Fibroblast of the aortic adventitia (primary cell): ENCODE results near the gene RTN4RL2. TPM values are rescaled to one million over a fixed set of nuclear protein-coding genes. Genes with fewer than 3 reads are reported as not detected.

Source experiments
- DNase-seq: peaks from one replicate; pipeline ENCODE4 v3.0.0-alpha.2; 2010; ENCODE audit warnings: low read depth
- H3K4me3 ChIP-seq: 2 replicates; pipeline ENCODE4 v1.5.1; 2011; ENCODE audit warnings: low read depth, mild to moderate bottlenecking, control low read depth, low read length, moderate library complexity
- CTCF ChIP-seq: IDR thresholded peaks from 2 replicates; pipeline ENCODE4 v1.5.1; 2011; ENCODE audit warnings: mild to moderate bottlenecking, low read length, control low read depth, inconsistent platforms; ENCODE audit not compliant: insufficient read depth
- total RNA-seq: library from RNA; depleted of rRNA; stranded (reverse); fragments of >200 nt; gene quantifications from 2 replicates; pipeline ENCODE4 v1.2.3, GENCODE V29; 2012; ENCODE audit warnings: low replicate concordance

The RTN4RL2 gene
- total RNA-seq, 1 donor: 0.09 TPM

DNA sequence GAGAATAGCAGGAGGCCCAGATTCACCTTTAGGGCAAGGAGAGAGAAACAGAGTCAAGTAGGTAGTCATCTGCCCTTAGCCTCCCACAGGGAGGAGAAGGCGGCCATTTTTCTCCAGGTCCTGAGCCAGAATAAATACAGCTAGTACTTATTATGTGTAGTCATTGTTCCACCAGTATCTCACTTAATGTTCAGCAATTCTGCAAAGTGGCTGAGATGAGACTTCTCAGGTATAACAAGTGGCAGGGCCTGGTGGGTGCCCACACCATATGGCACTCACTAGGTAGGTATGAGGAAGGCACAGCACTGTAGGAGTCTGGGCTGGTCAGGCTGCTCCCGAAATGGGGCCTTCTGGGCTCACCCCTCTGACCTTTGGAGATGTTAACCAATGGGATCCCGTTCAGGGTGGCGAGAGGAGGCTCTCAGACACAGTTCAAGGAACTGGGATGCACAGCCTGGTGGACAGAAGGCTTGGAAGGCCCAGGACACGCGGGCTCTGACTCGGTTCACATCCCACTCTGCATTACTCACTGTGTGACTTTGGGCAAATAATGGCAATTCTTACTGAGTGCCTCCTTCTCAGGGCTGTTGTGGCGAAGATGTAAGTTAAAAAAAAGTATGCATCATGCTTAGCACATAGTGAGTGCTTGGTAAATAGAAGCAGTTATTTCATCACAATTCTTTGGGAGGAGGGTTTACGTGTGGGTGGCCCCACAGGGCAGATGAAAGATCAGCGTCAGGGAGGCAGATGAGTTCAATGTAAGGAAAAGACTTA is 25.1 kb downstream of the RTN4RL2 start:
- no peak overlapping the region for H3K4me3 ChIP-seq
- no peak for TF ChIP-seq CTCF
- no peak for DNase-seq

- DNase-seq: no peak
- no peak overlapping the region for H3K4me3 ChIP-seq
- no peak for TF ChIP-seq CTCF
These were observed 26.9 kb downstream of the RTN4RL2 start for GRCh38 chr11:57487021-57487778.

DNA sequence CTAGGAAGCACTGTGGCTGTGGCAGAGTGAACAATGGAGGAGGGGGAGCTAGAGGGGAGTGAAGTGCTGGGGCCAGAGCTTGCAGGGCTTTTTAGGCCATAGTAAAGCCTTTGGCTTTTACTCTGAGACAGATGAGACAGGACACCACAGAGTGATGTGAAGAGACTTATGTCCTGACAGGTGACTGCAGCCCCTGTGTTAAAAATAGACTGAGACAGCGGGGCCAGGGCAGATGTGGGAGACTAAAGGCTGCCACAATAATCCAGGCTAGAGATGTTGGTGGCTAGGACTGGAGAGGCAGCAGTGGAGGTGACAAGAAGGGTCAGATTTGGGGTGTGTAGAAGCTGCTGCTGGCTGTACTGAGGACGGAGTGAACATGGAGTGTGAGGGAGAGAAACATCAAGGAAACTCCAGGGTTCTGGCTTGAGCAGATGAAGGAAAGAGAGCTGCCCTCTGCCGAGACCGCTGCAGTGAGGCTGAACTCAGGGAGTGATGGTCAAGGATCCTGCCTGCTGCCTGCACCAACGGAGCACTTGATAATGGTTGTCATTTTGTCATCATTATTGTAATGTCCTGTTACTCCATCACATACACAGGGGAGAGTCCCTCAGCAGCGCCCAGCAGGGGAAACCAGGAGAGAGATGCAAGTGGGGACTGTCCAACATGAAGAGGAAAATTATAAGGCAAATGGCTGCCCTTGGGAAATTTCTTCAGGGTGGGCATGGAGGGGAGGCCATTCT is 27.8 kb downstream of the RTN4RL2 start:
- no peak for TF ChIP-seq CTCF
- no peak for DNase-seq

GRCh38 chr11:57490456-57491248 is 30.3 kb downstream of the RTN4RL2 start:
- peak; percentile 44 for DNase-seq
- H3K4me3 ChIP-seq: no peak overlapping the region
- no peak for TF ChIP-seq CTCF

More for the DNA sequence above, 27.8 kb downstream of the RTN4RL2 start:
- H3K4me3 ChIP-seq: no peak overlapping the region

DNA sequence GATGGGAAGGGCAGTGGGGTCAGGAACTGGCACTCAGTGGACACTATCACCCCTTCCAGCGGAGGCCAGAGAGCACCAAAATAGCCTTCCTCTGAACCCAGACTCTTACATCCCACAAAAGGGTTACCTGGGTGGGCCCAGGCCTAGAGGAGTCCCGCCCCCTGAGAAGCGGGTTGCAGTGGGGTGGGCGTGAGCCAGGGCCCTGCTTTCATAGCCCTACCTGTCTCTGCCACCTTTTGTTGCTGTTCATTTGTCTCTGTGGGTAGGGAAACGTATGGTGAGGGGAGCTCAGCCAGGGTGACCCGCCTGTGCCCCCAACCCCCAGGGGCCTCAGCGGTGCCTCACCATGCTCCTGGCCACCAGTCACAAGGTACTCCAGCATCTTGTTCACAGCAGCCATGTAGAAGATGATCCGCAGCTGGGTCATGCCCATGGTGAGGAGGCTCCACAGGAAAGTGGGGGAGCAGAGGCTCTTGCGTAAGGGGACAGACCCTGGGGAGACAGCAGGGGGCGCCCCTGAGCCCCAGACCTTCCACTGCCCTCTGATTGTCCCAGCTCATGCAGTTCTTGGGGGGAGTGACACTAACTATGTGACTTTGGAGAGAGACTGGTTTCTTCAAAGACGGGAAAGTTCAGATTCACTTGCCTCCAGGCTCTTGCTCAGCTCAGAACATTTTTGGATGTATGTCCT is 31.2 kb downstream of the RTN4RL2 start:
- TF ChIP-seq CTCF: peak; percentile 69
- DNase-seq: no peak
- no peak overlapping the region for H3K4me3 ChIP-seq
